Tibial nerve (tissue), 3 donors: ENCODE data around the gene GSX2.

Experiments
- CTCF ChIP-seq, 5 experiments: fragments of 200-600 bp in 3 of 5; fragments of 450-650 bp in 2 of 5; sonication (generic) in 3 of 5; IDR thresholded peaks; one replicate each; pipeline ENCODE4 v1.5.1; 2016 to 2019; ENCODE audit warnings: antibody characterized with exemption in 5 of 5, mild to moderate bottlenecking in 3 of 5, moderate library complexity in 2 of 5
- POLR2A ChIP-seq, 2 donors: fragments of 450-650 bp; IDR thresholded peaks; one replicate each; pipeline ENCODE4 v1.6.1; 2017; ENCODE audit warnings: antibody characterized with exemption in 2 of 2, mild to moderate bottlenecking in 2 of 2, moderate library complexity in 2 of 2

DNA sequence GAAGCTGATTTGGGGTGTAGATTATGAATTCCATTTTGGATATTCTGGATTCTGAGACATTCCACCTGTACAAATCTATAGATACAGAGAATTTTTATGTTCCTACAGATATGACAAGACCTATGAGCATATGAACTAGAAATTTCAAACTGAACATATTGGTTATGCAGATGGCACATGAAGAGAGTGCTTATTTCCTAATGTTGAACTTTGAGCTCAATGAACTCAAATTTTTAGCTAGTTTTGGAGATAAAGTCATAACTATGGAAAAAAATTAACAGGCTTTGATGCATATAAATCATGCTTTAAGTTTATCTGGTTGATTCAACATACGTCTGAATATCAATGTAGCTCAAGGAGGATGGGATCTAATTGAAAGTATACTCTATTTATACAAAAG, 44.5 kb upstream of the GSX2 start:
- TF ChIP-seq CTCF (IDR thresholded peaks at IDR 0.05) (no peak), POLR2A (IDR thresholded peaks at IDR 0.05) (no peak)
